Measurements from ENCODE around the gene CRYAB.
"Not testable (repeated sequence)": the region's sequence is repeated elsewhere in the genome, so short reads cannot be mapped to it uniquely, and the experiment has no call there.

DNA sequence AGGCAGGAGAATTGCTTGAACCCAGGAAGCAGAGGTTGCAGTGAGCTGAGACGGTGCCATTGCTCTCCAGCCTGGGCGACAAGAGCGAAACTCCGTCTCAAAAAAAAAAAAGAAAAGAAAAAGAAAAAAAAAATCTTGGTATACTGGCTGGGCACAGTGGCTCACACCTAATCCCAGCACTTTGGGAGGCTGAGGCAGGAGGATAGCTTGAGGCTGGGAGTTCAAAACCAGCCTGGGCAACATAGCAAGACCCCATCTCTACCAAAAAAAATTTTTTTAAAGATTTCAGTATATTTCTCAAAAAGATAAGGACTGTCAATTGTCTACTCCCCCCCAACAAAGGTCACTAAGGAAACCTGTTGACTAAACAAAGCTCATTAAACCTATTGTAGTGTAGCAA lies 26.5 kb downstream of the CRYAB start:
- TF ChIP-seq, protein P1, sequence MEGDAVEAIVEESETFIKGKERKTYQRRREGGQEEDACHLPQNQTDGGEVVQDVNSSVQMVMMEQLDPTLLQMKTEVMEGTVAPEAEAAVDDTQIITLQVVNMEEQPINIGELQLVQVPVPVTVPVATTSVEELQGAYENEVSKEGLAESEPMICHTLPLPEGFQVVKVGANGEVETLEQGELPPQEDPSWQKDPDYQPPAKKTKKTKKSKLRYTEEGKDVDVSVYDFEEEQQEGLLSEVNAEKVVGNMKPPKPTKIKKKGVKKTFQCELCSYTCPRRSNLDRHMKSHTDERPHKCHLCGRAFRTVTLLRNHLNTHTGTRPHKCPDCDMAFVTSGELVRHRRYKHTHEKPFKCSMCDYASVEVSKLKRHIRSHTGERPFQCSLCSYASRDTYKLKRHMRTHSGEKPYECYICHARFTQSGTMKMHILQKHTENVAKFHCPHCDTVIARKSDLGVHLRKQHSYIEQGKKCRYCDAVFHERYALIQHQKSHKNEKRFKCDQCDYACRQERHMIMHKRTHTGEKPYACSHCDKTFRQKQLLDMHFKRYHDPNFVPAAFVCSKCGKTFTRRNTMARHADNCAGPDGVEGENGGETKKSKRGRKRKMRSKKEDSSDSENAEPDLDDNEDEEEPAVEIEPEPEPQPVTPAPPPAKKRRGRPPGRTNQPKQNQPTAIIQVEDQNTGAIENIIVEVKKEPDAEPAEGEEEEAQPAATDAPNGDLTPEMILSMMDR (IDR thresholded peaks at IDR 0.05): not testable (repeated sequence)
- TF ChIP-seq POLR2A, EP300 (IDR thresholded peaks at IDR 0.05): not testable (repeated sequence)
